DND-41 (cell line): ENCODE results near the gene COL4A5.

Source experiments
- EZH2 ChIP-seq: IDR thresholded peaks from 3 replicates; pipeline ENCODE4 v1.6.1; 2012; ENCODE audit warnings: borderline replicate concordance, low read depth, mild to moderate bottlenecking, moderate library complexity, low read length, inconsistent platforms; ENCODE audit not compliant: severe bottlenecking
- TF ChIP-seq, protein P1 (sequence below): IDR thresholded peaks from 2 replicates; pipeline ENCODE4 v1.5.1; 2012; ENCODE audit warnings: borderline replicate concordance, low read length, moderate library complexity, mild to moderate bottlenecking; ENCODE audit not compliant: poor library complexity, severe bottlenecking; ENCODE audit errors: extremely low read depth

- TF ChIP-seq, protein P1, sequence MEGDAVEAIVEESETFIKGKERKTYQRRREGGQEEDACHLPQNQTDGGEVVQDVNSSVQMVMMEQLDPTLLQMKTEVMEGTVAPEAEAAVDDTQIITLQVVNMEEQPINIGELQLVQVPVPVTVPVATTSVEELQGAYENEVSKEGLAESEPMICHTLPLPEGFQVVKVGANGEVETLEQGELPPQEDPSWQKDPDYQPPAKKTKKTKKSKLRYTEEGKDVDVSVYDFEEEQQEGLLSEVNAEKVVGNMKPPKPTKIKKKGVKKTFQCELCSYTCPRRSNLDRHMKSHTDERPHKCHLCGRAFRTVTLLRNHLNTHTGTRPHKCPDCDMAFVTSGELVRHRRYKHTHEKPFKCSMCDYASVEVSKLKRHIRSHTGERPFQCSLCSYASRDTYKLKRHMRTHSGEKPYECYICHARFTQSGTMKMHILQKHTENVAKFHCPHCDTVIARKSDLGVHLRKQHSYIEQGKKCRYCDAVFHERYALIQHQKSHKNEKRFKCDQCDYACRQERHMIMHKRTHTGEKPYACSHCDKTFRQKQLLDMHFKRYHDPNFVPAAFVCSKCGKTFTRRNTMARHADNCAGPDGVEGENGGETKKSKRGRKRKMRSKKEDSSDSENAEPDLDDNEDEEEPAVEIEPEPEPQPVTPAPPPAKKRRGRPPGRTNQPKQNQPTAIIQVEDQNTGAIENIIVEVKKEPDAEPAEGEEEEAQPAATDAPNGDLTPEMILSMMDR: no peak
- TF ChIP-seq EZH2: no peak
Observed at GRCh38 chrX:108557580-108557979, 117.9 kb downstream of the COL4A5 start.
